Measurements from ENCODE around the gene DTX1. TPM values are rescaled to one million over a fixed set of nuclear protein-coding genes. Genes with fewer than 3 reads are reported as not detected.

DTX1 gene
- total and polyA plus RNA-seq, 2 of the 8 experiments (the other 6 are each of a cell fraction or from before 2014, with no cell fraction given): 4.7 to 6.9 TPM

DNA sequence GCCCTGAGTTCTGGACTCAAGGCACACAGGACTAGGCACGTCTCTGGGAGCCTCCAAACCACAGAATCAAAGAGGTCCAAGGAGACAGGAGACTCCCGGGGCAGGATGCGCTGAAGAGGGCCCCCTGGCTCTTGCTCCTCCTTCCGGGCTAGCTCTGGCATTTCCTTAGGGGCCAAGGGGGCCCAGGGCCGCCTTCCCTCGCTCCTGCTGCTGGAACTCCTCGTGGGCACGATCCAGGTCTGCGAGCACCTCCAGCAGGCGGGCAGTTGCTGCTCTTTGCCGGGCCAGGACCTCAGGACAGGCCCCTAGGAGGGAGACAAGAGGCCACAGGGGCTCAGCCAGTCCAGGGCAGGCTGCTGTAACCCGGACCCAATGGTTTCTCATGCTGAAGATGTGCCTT lies 43.2 kb downstream of the DTX1 start (continued):
- TF ChIP-seq MAX (IDR thresholded peaks at IDR 0.05): no peak
- TF ChIP-seq RNF2 (IDR thresholded peaks at IDR 0.05; ENCODE audit: borderline replicate concordance, low read depth, low read length, missing control alignments, poor library complexity, severe bottlenecking): no peak
- no peak for TF ChIP-seq ASH2L (IDR thresholded peaks at IDR 0.05; ENCODE audit: low read length)
- no peak for TF ChIP-seq ATF2 (IDR thresholded peaks at IDR 0.05; ENCODE audit: low read length)
